Neural progenitor cell (in vitro differentiated cells): Measurements from ENCODE around the gene ARF3. TPM values are rescaled to one million over a fixed set of nuclear protein-coding genes. Genes with fewer than 3 reads are reported as not detected.

Experiments used
- DNase-seq: peaks from one replicate; pipeline ENCODE4 v3.0.0-alpha.2; 2016; ENCODE audit warnings: low spot score
- H2AFZ ChIP-seq: fragments of 200-600 bp; sonication (generic); replicated peaks from 2 replicates; pipeline ENCODE4 v1.6.1; 2016; ENCODE audit warnings: antibody characterized with exemption
- H3F3A ChIP-seq: fragments of 200-600 bp; sonication (generic); 2 replicates; pipeline ENCODE4 v1.6.1; 2016; ENCODE audit warnings: antibody characterized with exemption, low read depth
- H3K27ac ChIP-seq: fragments of 200-600 bp; sonication (generic); 2 replicates; pipeline ENCODE4 v1.5.1; 2016; ENCODE audit warnings: mild to moderate bottlenecking
- H3K27me3 ChIP-seq: fragments of 200-600 bp; sonication (generic); 2 replicates; pipeline ENCODE4 v1.6.1; 2016; ENCODE audit warnings: mild to moderate bottlenecking, moderate library complexity
- H3K36me3 ChIP-seq: fragments of 200-600 bp; sonication (generic); 2 replicates; pipeline ENCODE4 v1.5.1; 2016
- H3K4me1 ChIP-seq: fragments of 200-600 bp; sonication (generic); 2 replicates; pipeline ENCODE4 v1.6.1; 2016; ENCODE audit warnings: mixed run types
- H3K4me2 ChIP-seq: fragments of 200-600 bp; sonication (generic); 2 replicates; pipeline ENCODE4 v1.6.1; 2016
- H3K4me3 ChIP-seq: fragments of 200-600 bp; sonication (generic); 2 replicates; pipeline ENCODE4 v1.5.1; 2016
- H3K79me2 ChIP-seq: fragments of 200-600 bp; sonication (generic); 2 replicates; pipeline ENCODE4 v1.6.1; 2016; ENCODE audit warnings: low read depth
- H3K9ac ChIP-seq: fragments of 200-600 bp; sonication (generic); 2 replicates; pipeline ENCODE4 v1.6.1; 2016
- H3K9me3 ChIP-seq: fragments of 200-600 bp; sonication (generic); 2 replicates; pipeline ENCODE4 v1.5.1; 2016; ENCODE audit warnings: low read depth
- H4K20me1 ChIP-seq: fragments of 200-600 bp; sonication (generic); 2 replicates; pipeline ENCODE4 v1.6.1; 2016; ENCODE audit warnings: low read depth
- H3K27ac Mint-ChIP-seq: 3 replicates; pipeline ENCODE4 v1.8.0; 2021; ENCODE audit warnings: mixed read lengths
- H3K27me3 Mint-ChIP-seq: 2 replicates; pipeline ENCODE4 v1.8.0; 2022; ENCODE audit warnings: low read depth, mild to moderate bottlenecking, inconsistent platforms, moderate library complexity, mixed read lengths; ENCODE audit not compliant: insufficient read depth
- H3K36me3 Mint-ChIP-seq: 3 replicates; pipeline ENCODE4 v1.8.0; 2021; ENCODE audit warnings: mixed read lengths
- H3K4me1 Mint-ChIP-seq: 3 replicates; pipeline ENCODE4 v1.8.0; 2021; ENCODE audit warnings: mixed read lengths
- H3K4me3 Mint-ChIP-seq: 3 replicates; pipeline ENCODE4 v1.8.0; 2021; ENCODE audit warnings: mild to moderate bottlenecking, moderate library complexity, mixed read lengths
- H3K9me3 Mint-ChIP-seq: 3 replicates; pipeline ENCODE4 v1.8.0; 2020; ENCODE audit warnings: mixed read lengths
- EZH2 ChIP-seq: fragments of 200-600 bp; sonication (generic); IDR thresholded peaks from 2 replicates; pipeline ENCODE4 v1.6.1; 2017; ENCODE audit warnings: antibody characterized with exemption, mild to moderate bottlenecking, moderate library complexity
- EZH2phosphoT487 ChIP-seq: fragments of 200-600 bp; sonication (generic); IDR thresholded peaks from 2 replicates; pipeline ENCODE4 v1.6.1; 2017; ENCODE audit warnings: antibody characterized with exemption
- total RNA-seq: library from RNA; depleted of rRNA; stranded (reverse); fragments of >200 nt; gene quantifications from 2 replicates; pipeline ENCODE4 v1.2.3, GENCODE V29; 2015; ENCODE audit warnings: low replicate concordance
- TF ChIP-seq, protein P1 (sequence below): fragments of 200-600 bp; sonication (generic); IDR thresholded peaks from 2 replicates; pipeline ENCODE4 v1.5.1; 2017; ENCODE audit warnings: antibody characterized with exemption, mild to moderate bottlenecking

The ARF3 gene
- total RNA-seq, 1 donor from 2014 or later: 84.1 TPM

- H3K4me3 Mint-ChIP-seq: no peak overlapping the region
- peaks cover 7% of the 10 kb centered on the region for H3K4me1 Mint-ChIP-seq
- peaks cover 30% of the 10 kb centered on the region for H3K27me3 ChIP-seq
- TF ChIP-seq EZH2: no peak
- TF ChIP-seq, protein P1, sequence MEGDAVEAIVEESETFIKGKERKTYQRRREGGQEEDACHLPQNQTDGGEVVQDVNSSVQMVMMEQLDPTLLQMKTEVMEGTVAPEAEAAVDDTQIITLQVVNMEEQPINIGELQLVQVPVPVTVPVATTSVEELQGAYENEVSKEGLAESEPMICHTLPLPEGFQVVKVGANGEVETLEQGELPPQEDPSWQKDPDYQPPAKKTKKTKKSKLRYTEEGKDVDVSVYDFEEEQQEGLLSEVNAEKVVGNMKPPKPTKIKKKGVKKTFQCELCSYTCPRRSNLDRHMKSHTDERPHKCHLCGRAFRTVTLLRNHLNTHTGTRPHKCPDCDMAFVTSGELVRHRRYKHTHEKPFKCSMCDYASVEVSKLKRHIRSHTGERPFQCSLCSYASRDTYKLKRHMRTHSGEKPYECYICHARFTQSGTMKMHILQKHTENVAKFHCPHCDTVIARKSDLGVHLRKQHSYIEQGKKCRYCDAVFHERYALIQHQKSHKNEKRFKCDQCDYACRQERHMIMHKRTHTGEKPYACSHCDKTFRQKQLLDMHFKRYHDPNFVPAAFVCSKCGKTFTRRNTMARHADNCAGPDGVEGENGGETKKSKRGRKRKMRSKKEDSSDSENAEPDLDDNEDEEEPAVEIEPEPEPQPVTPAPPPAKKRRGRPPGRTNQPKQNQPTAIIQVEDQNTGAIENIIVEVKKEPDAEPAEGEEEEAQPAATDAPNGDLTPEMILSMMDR: no peak
- TF ChIP-seq EZH2phosphoT487: no peak
- H3K4me1 ChIP-seq: no peaks in the 10 kb centered on the region
- no peak overlapping the region for H3K9ac ChIP-seq
- H4K20me1 ChIP-seq: no peaks in the 10 kb centered on the region
- H3K9me3 Mint-ChIP-seq: peaks cover 2% of the 10 kb centered on the region
- no peak overlapping the region for H3K4me3 ChIP-seq
- H3K36me3 Mint-ChIP-seq: no peaks in the 10 kb centered on the region
- H3K27me3 Mint-ChIP-seq: peaks cover 11% of the 10 kb centered on the region
- H3K27ac Mint-ChIP-seq: no peak overlapping the region
- no peak overlapping the region for H2AFZ ChIP-seq
- H3F3A ChIP-seq: no peaks in the 10 kb centered on the region
- no peaks in the 10 kb centered on the region for H3K9me3 ChIP-seq
- no peak overlapping the region for H3K4me2 ChIP-seq
- H3K36me3 ChIP-seq: no peaks in the 10 kb centered on the region
- no peaks in the 10 kb centered on the region for H3K79me2 ChIP-seq
- H3K27ac ChIP-seq: no peak overlapping the region
- DNase-seq: no peak
Observed at GRCh38 chr12:48901278-48901677, 56.0 kb downstream of the ARF3 start.

DNA sequence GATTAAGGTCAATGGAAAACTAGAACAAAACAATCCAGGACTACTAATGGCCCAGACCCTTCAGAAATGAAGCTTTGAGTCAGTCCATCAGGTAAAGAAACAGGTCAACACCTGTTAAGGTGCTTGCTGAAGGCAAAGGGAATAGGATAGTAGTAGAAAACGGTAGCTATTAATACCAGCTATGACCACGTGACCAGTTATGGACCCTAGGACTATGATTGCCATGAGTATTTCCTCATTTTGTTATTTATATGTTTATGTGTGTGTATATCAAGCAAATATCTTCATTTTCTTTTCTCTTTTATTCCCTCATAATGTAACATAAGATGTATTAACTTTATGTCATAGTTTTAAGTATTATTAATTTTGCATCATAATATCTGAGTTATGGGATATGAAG, 57.6 kb downstream of the ARF3 start:
- H3K79me2 ChIP-seq: no peaks in the 10 kb centered on the region
- no peak overlapping the region for H3K27ac Mint-ChIP-seq
- H3K4me3 Mint-ChIP-seq: no peak overlapping the region
- TF ChIP-seq, protein P1: no peak
- TF ChIP-seq EZH2phosphoT487 (no peak), EZH2 (no peak)
- no peak for DNase-seq
- H3K4me3 ChIP-seq: no peak overlapping the region
- no peak overlapping the region for H3K4me2 ChIP-seq
- H4K20me1 ChIP-seq: no peaks in the 10 kb centered on the region
- peaks cover 5% of the 10 kb centered on the region for H3K4me1 Mint-ChIP-seq
- no peaks in the 10 kb centered on the region for H3K36me3 ChIP-seq
- H3K9me3 ChIP-seq: no peaks in the 10 kb centered on the region
- H3K9me3 Mint-ChIP-seq: peaks cover 2% of the 10 kb centered on the region
- peaks cover 11% of the 10 kb centered on the region for H3K27me3 Mint-ChIP-seq
- no peaks in the 10 kb centered on the region for H3K36me3 Mint-ChIP-seq
- H3F3A ChIP-seq: no peaks in the 10 kb centered on the region
- no peak overlapping the region for H3K9ac ChIP-seq
- no peaks in the 10 kb centered on the region for H3K4me1 ChIP-seq
- no peak overlapping the region for H2AFZ ChIP-seq
- peaks cover 19% of the 10 kb centered on the region for H3K27me3 ChIP-seq
- H3K27ac ChIP-seq: no peak overlapping the region

GRCh38 chr12:48894271-48894670, 63.0 kb downstream of the ARF3 start:
- Histone ChIP-seq H3F3A (peaks cover 16% of the 10 kb centered on the region), H3K4me2 (no peak overlapping the region), H3K79me2 (no peaks in the 10 kb centered on the region), H2AFZ (no peak overlapping the region), H3K4me3 (no peak overlapping the region), H3K36me3 (no peaks in the 10 kb centered on the region), H3K27me3 (peaks cover 27% of the 10 kb centered on the region), H4K20me1 (no peaks in the 10 kb centered on the region), H3K4me1 (peaks cover 5% of the 10 kb centered on the region), H3K9ac (no peak overlapping the region), H3K9me3 (no peaks in the 10 kb centered on the region), H3K27ac (no peak overlapping the region)
- no peak for DNase-seq
- TF ChIP-seq, protein P1: no peak
- no peak for TF ChIP-seq EZH2
- TF ChIP-seq EZH2phosphoT487: no peak
- Mint-ChIP-seq H3K4me1 (peaks cover 20% of the 10 kb centered on the region), H3K36me3 (no peaks in the 10 kb centered on the region), H3K9me3 (no peaks in the 10 kb centered on the region), H3K27ac (no peak overlapping the region), H3K27me3 (peaks cover 9% of the 10 kb centered on the region), H3K4me3 (no peak overlapping the region)
